IgD-negative memory B cell (primary cell): ENCODE data around the gene GGCT. TPM values are rescaled to one million over a fixed set of nuclear protein-coding genes. Genes with fewer than 3 reads are reported as not detected.
A peak's percentile ranks its signal among the peaks of the same experiment; 100 is the strongest.
"Not testable (repeated sequence)": the region's sequence is repeated elsewhere in the genome, so short reads cannot be mapped to it uniquely, and the experiment has no call there.

Source experiments
- H3K27ac Mint-ChIP-seq, 3 donors: one replicate each; pipeline ENCODE4 v1.8.0; 2020 to 2022; ENCODE audit warnings: mild to moderate bottlenecking in 3 of 3, mixed read lengths in 3 of 3, moderate library complexity in 1 of 3
- H3K27me3 Mint-ChIP-seq: one replicate; pipeline ENCODE4 v1.8.0; 2021; ENCODE audit warnings: mixed read lengths
- H3K36me3 Mint-ChIP-seq: one replicate; pipeline ENCODE4 v1.8.0; 2020; ENCODE audit warnings: mild to moderate bottlenecking, mixed read lengths
- H3K4me1 Mint-ChIP-seq, 3 donors: one replicate each; pipeline ENCODE4 v1.8.0; 2020 to 2022; ENCODE audit warnings: mixed read lengths in 3 of 3, mild to moderate bottlenecking in 1 of 3
- H3K4me3 Mint-ChIP-seq, 4 donors: one replicate each; pipeline ENCODE4 v1.8.0; 2020 to 2022; ENCODE audit warnings: mild to moderate bottlenecking in 4 of 4, mixed read lengths in 4 of 4, moderate library complexity in 3 of 4
- H3K9me3 Mint-ChIP-seq, 3 donors: one replicate each; pipeline ENCODE4 v1.8.0; 2020 to 2021; ENCODE audit warnings: mixed read lengths in 3 of 3, mild to moderate bottlenecking in 1 of 3
- polyA plus RNA-seq: library from polyadenylated mRNA; unstranded; fragments of 300-500 nt; fragmentation: Illumina TruSeq; gene quantifications from one replicate; pipeline ENCODE4 v1.2.3, GENCODE V29; 2021

GGCT gene
- polyA plus RNA-seq, 1 donor from 2014 or later = 25.4 TPM

DNA sequence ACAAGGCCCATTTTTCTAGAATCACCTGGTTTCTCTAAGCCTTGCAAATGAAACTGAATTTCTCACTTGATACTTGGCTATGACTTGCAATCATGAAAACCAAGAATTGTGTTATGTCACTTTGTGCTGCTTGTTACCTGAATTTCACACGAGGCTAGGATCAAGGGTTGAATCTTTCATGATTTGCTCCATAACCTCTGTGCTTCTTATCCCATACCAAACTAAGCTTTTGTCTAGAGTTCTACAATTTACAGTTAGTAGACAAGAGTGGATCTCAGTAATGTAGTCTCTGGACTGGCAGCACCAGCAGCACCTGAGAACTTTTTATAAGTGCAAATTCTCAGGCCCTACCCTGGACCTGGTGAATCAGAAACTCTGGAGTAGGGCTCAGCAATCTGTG lies 22.7 kb upstream of the GGCT start:
- H3K27me3 Mint-ChIP-seq, H3K9me3 Mint-ChIP-seq, H3K4me3 Mint-ChIP-seq, H3K36me3 Mint-ChIP-seq, H3K4me1 Mint-ChIP-seq, H3K27ac Mint-ChIP-seq: not testable (repeated sequence)

DNA sequence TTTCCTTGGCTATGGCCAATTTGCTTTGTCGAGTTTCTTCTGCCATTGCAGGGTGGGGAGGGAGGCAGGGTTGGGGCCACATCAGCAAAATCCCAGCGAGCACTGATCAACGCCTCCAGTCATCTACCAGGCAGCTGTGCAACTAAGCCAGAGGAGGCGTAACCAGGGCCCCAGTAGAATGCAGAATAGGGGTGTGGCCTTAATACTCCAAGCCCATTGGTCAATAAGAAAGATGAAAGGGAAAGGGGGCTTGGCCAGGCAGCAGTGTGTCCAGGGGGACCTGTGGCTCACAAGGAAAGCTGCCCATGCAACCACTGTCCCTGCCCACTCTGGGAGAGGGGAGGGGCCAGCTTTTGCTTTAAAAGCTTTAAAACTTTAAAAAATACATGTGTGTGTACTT lies 21.5 kb upstream of the GGCT start:
- no peaks in the 10 kb centered on the region for H3K27me3 Mint-ChIP-seq
- no peak overlapping the region for H3K27ac Mint-ChIP-seq
- no peak overlapping the region for H3K4me3 Mint-ChIP-seq
- H3K36me3 Mint-ChIP-seq = peaks cover 4% of the 10 kb centered on the region
- no peaks in the 10 kb centered on the region for H3K9me3 Mint-ChIP-seq
- H3K4me1 Mint-ChIP-seq = peaks cover 0 to 2% (median 2%) of the 10 kb centered on the region in 3 donors

GRCh38 chr7:30525429-30525828 lies 20.8 kb upstream of the GGCT start:
- H3K9me3 Mint-ChIP-seq = no peaks in the 10 kb centered on the region
- H3K4me3 Mint-ChIP-seq = no peak overlapping the region
- no peaks in the 10 kb centered on the region for H3K27me3 Mint-ChIP-seq
- H3K4me1 Mint-ChIP-seq = peaks cover 3 to 8% (median 4%) of the 10 kb centered on the region in 3 donors
- no peak overlapping the region for H3K27ac Mint-ChIP-seq
- peaks cover 4% of the 10 kb centered on the region for H3K36me3 Mint-ChIP-seq

DNA sequence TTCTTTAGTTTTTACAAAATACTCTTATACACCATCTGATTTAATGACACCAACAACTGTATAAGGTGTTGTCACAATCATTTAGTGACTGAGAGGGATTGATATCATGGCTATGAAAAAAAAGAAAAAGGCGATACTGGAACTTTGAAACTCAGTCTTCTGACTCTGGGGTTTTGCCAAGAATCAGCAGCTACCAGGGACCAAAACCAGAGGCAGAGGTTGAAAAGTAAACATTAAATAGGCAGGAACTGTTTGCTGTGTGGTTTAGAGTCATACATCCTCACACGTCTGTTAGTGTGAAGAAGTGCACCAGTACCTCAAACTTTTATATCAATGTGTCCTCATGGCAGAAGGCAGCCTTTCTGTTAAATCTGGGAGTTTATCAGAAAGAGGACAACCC lies 19.9 kb upstream of the GGCT start:
- H3K4me3 Mint-ChIP-seq = no peak overlapping the region
- H3K36me3 Mint-ChIP-seq = peaks cover 4% of the 10 kb centered on the region
- H3K27ac Mint-ChIP-seq = peak overlapping the region in 1 of 3 donors; percentile 35
- no peaks in the 10 kb centered on the region for H3K27me3 Mint-ChIP-seq
- no peaks in the 10 kb centered on the region for H3K9me3 Mint-ChIP-seq
- H3K4me1 Mint-ChIP-seq = peaks cover 6 to 11% (median 7%) of the 10 kb centered on the region in 3 donors

DNA sequence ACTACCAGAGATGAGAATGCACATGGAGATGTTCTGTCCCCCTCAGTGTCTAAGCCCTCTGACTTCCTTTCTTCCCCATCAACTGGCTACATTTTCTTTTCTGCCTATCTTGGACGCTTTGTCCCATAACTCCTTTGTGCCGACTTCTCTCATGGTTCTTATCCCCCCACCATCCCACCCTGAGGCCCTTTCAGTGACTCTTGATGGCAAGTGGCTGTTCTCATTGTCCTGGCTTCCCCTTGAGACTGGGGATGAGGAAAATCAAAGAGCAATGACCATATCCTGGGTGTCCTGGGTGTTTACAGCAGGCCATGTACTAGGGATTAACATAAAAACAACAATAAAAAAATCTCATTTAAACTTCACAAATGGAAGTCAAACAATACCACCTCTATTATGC lies 18.8 kb upstream of the GGCT start:
- Mint-ChIP-seq H3K27me3 (no peaks in the 10 kb centered on the region), H3K4me3 (peak overlapping the region in 1 of 4 donors; percentile 9), H3K36me3 (peaks cover 4% of the 10 kb centered on the region), H3K4me1 (peaks cover 6 to 11% (median 7%) of the 10 kb centered on the region in 3 donors), H3K27ac (no peak overlapping the region), H3K9me3 (no peaks in the 10 kb centered on the region)

DNA sequence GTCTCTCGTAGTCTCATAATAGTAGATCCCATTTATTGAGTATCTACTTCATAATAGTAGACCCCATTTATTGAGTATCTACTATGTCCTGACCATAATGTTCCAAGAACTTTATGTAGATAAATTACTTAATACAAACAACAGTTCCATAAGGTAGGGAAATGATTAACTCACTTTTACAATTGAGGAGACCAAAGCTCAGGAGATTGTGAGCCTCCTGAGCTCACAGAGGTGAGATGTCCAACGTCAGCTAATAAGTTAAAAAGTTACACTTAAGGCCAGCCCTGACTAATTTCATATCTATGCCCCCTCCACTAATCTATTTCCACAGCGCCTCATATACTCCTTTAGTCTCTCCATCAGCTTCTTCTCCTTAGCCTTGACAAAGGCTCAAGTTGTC lies 17.5 kb upstream of the GGCT start:
- Mint-ChIP-seq H3K36me3 (peaks cover 2% of the 10 kb centered on the region), H3K9me3 (no peaks in the 10 kb centered on the region), H3K4me3 (no peak overlapping the region), H3K27me3 (no peaks in the 10 kb centered on the region), H3K4me1 (peaks cover 5 to 11% (median 6%) of the 10 kb centered on the region in 3 donors), H3K27ac (no peak overlapping the region)

- Mint-ChIP-seq H3K27me3 (no peaks in the 10 kb centered on the region), H3K36me3 (peaks cover 2% of the 10 kb centered on the region), H3K4me1 (peaks cover 5 to 11% (median 6%) of the 10 kb centered on the region in 3 donors), H3K9me3 (no peaks in the 10 kb centered on the region), H3K27ac (no peak overlapping the region), H3K4me3 (no peak overlapping the region)
Observed at GRCh38 chr7:30521532-30521931, 16.9 kb upstream of the GGCT start.

GRCh38 chr7:30519122-30519521 lies 14.5 kb upstream of the GGCT start:
- Mint-ChIP-seq H3K9me3 (no peaks in the 10 kb centered on the region), H3K36me3 (no peaks in the 10 kb centered on the region), H3K4me3 (no peak overlapping the region), H3K27ac (no peak overlapping the region), H3K27me3 (no peaks in the 10 kb centered on the region), H3K4me1 (peaks cover 5 to 11% (median 6%) of the 10 kb centered on the region in 3 donors)

- Mint-ChIP-seq H3K4me1 (peaks cover 5 to 6% (median 5%) of the 10 kb centered on the region in 3 donors), H3K36me3 (no peaks in the 10 kb centered on the region), H3K9me3 (no peaks in the 10 kb centered on the region), H3K27me3 (no peaks in the 10 kb centered on the region), H3K4me3 (no peak overlapping the region), H3K27ac (no peak overlapping the region)
Observed at GRCh38 chr7:30515761-30516160, 11.1 kb upstream of the GGCT start.

DNA sequence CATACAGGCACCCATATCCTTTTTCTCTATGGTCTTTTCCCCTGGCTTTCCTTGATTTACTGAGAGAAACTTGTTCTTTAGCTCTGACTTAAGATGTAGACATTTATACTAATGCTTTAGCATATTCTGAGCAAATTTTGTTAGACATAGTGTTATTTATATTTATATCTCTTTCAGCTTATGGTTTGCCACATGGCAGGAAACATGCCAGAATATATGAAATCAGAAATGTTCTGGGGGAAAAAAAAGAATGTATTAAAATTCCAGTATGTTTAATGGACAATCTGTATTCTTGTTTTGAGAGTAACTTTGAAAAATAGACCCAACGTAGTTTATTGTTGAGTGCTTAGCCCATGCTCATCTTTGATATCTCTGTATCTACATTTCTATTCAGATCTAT lies 10.1 kb upstream of the GGCT start:
- no peaks in the 10 kb centered on the region for H3K9me3 Mint-ChIP-seq
- H3K36me3 Mint-ChIP-seq = no peaks in the 10 kb centered on the region
- no peak overlapping the region for H3K4me3 Mint-ChIP-seq
- no peak overlapping the region for H3K27ac Mint-ChIP-seq
- H3K27me3 Mint-ChIP-seq = no peaks in the 10 kb centered on the region
- H3K4me1 Mint-ChIP-seq = peaks cover 0 to 1% (median 0%) of the 10 kb centered on the region in 3 donors

DNA sequence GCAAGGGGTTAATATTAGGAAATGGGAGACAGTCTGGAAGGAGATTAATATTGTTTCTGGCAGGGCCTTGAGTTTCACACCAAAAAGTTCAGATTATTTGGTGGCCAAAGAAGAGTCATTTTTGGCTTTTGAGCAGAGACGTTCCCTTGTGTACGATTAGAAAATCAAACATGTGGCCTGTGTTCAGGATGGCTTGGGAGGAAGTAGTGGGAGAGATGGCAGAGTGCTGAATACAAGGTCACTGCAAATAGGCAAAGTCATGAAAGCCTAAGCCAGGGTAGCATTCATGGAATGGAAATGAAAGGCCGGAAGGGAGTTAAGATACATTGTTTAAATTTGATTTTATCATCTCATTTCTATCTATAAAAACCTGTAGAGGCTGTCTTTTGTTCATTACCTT lies 9.5 kb upstream of the GGCT start:
- Mint-ChIP-seq H3K4me1 (peaks cover 0 to 1% (median 0%) of the 10 kb centered on the region in 3 donors), H3K27me3 (no peaks in the 10 kb centered on the region), H3K36me3 (no peaks in the 10 kb centered on the region), H3K9me3 (no peaks in the 10 kb centered on the region), H3K4me3 (no peak overlapping the region), H3K27ac (peak overlapping the region in 1 of 3 donors; percentile 4)

GRCh38 chr7:30513762-30514161 lies 9.1 kb upstream of the GGCT start:
- no peak overlapping the region for H3K4me3 Mint-ChIP-seq
- H3K36me3 Mint-ChIP-seq = no peaks in the 10 kb centered on the region
- no peaks in the 10 kb centered on the region for H3K9me3 Mint-ChIP-seq
- peak overlapping the region in 1 of 3 donors; percentile 4 for H3K27ac Mint-ChIP-seq
- peaks cover 0 to 1% (median 0%) of the 10 kb centered on the region in 3 donors for H3K4me1 Mint-ChIP-seq
- H3K27me3 Mint-ChIP-seq = no peaks in the 10 kb centered on the region

DNA sequence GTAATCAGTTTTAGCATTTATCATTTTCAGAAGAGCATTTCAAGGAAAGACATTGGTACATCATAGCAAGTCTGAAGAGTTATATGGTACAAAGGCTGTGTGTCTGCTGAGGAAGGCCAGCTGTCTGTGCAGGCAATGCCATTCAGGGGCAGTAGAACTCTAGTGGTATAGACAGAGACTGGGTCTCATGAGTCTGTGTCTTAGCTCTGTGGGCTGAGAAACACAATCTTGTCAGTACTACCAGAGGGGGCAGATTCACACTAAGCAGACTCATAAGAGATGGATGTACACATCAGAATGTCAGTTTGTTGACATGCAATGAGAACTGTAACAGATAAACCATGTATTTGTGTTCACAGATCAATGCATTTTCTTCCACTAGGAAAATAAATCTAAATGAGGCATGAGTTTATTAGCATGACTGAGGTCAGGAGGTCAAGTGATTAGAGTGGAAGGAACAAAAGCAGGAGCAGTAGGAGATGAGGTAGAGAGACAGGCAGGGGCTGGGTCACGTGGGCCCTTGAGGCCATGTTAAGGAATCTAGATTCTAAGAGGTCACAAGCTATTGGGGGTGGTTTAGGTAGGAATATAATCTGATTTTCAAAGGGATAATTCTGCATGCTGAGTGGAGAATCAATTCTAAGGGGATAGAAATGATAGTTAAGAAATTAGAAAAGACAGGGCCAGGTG lies 7.5 kb upstream of the GGCT start:
- Mint-ChIP-seq H3K4me1 (peaks cover 0 to 1% (median 0%) of the 10 kb centered on the region in 3 donors), H3K27ac (no peak overlapping the region)

DNA sequence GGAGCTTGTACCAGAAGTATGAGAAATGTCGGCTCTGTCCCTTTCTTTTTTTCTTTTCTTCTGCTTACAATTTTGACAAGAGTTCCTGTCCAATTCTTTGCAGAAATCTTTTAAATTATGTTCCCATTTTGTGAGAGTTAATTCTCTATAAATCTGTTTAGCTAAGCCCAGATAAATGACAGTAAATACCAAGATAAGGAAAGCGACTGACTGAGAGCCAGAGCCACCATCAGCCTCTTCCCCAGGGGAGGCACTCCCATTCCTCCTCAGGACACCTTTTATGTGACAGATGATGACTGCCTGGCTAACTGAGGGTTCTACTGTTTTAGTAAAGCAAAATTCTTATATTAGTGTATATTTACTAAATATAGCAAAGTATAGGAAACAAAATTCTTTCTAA lies 6.9 kb upstream of the GGCT start:
- Mint-ChIP-seq H3K4me1 (peaks cover 0 to 1% (median 0%) of the 10 kb centered on the region in 3 donors), H3K36me3 (no peaks in the 10 kb centered on the region), H3K27ac (no peak overlapping the region), H3K9me3 (no peaks in the 10 kb centered on the region), H3K4me3 (no peak overlapping the region), H3K27me3 (no peaks in the 10 kb centered on the region)

More for the DNA sequence above, 7.5 kb upstream of the GGCT start:
- H3K4me3 Mint-ChIP-seq = no peak overlapping the region
- no peaks in the 10 kb centered on the region for H3K36me3 Mint-ChIP-seq
- no peaks in the 10 kb centered on the region for H3K27me3 Mint-ChIP-seq
- H3K9me3 Mint-ChIP-seq = no peaks in the 10 kb centered on the region

DNA sequence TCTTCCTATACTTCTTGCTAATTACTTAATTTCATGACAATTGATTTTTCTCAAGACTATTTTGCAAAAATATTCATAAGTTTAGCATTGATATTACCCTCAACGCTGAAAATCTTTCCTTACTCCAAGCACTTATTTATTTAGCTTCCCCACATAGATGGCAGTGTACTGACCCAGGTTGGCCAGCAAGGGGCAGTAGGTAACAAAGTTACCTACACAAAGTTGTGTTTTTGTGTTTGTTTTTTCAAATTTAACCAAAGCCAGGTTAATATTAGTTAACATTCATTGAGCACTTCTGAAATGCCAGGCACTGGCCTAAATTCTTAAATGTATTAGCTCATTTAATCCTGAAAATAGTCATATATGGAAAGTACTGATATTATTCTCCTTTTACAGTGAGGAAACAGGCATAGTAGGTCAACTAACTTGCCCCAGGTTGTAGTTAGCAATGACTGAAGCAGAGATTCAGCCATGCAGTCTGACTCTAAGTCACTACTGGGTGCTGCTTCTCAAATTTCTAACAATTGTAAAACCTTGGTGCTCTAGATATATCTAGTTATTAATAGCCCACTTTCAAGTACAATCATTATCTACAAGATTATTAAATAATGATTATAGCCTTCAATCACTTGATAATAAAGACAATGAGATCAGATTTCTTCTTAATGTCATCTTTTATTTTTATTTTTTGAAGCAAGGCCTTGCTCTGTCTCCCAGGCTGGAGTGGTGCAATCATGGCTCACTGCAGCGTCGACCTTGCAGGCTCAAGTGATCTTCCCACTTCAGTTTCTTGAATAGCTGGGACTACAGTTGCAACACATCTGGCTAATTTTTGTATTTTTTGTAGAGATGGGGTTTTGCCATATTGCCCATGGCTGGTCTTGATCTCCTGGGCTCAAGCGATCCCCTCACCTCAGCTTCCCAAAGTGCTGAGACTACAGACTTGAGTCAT lies 5.8 kb upstream of the GGCT start:
- Mint-ChIP-seq H3K27me3 (no peaks in the 10 kb centered on the region), H3K4me1 (peaks cover 0 to 7% (median 0%) of the 10 kb centered on the region in 3 donors), H3K4me3 (peak overlapping the region in 1 of 4 donors; percentile 21), H3K36me3 (no peaks in the 10 kb centered on the region), H3K9me3 (no peaks in the 10 kb centered on the region), H3K27ac (no peak overlapping the region)
